A549 (cell line): ENCODE measurements around the gene SLC22A31.

Experiments used
- CTCF ChIP-seq: fragments of >200 bp; sonication (Bioruptor Twin); formaldehyde crosslinking; IDR thresholded peaks from 3 replicates; pipeline ENCODE4 v1.5.1; 2016
- MAX ChIP-seq: IDR thresholded peaks from 2 replicates; pipeline ENCODE4 v1.6.1; 2012
- RAD21 ChIP-seq, 2 experiments: fragments of >200 bp in 1 of 2; sonication (Bioruptor Twin) in 1 of 2; formaldehyde crosslinking in 1 of 2; IDR thresholded peaks in 1 of 2; conservative IDR thresholded peaks in 1 of 2; 2 replicates in 1 of 2; 3 replicates in 1 of 2; pipeline ENCODE4 v1.6.1; 2012 to 2018; ENCODE audit warnings: inconsistent platforms in 1 of 2
- RFX5 ChIP-seq: fragments of 450-650 bp; IDR thresholded peaks from 2 replicates; pipeline ENCODE4 v1.7.1; 2014; ENCODE audit warnings: antibody characterized with exemption, mild to moderate bottlenecking, moderate library complexity
- ZC3H11A ChIP-seq: fragments of 450-650 bp; IDR thresholded peaks from 2 replicates; pipeline ENCODE4 v1.6.1; 2014; ENCODE audit warnings: antibody characterized with exemption, mild to moderate bottlenecking

DNA sequence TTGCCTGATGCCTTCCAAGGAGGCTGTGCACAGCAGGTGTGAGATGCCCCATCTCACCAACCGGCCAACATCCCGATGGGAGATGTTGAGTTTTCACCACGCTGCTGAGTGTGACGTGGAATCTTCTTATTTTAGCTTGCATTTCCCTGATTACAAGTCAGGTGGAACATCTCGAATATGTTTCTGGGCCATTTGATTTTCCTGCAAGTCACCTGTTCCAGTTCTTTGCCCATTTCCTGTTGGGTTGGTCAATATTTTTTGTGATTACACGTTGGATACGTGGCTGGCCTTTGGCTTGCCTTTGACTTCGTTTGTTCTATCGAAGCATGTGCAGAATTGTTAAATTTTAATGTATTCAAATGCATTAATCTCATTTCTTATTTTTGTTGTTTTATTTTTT is 37.0 kb downstream of the SLC22A31 start:
- TF ChIP-seq CTCF = no peak
- no peak for TF ChIP-seq RFX5
- TF ChIP-seq ZC3H11A = no peak
- TF ChIP-seq RAD21 (conservative IDR thresholded peaks at IDR 0.05 in 1 of 2, IDR thresholded peaks at IDR 0.05 in 1 of 2) = no peak
- TF ChIP-seq MAX = no peak
